K562 (cell line): ENCODE results near the gene KRT38. TPM values are rescaled to one million over a fixed set of nuclear protein-coding genes. Genes with fewer than 3 reads are reported as not detected.
A peak's percentile ranks its signal among the peaks of the same experiment; 100 is the strongest.

Experiments used
- ATAC-seq: fragments of 200-7000 bp; cut with Tn5 transposase; 3 replicates; pipeline ENCODE4 v1.9.1; 2020; ENCODE audit warnings: moderate library complexity
- BruUV-seq: library from RNA; stranded (reverse); fragments of 400-500 nt; replicated peaks from 2 replicates; lab custom pipeline; 2021; lab: Mats Ljungman, UMichigan
- CTCF ChIA-PET: fragments of 300-600 bp; formaldehyde crosslinking; extraction: SDS; loops from one replicate; lab custom pipeline; 2021; ENCODE audit warnings: low intra/inter-chr PET ratio; lab: Yijun Ruan, JAX
- POLR2A ChIA-PET: fragments of 300-600, 350-650 bp; sonication (Branson Sonifier 250); formaldehyde crosslinking; extraction: SDS; loops from one replicate; lab custom pipeline; 2021; ENCODE audit warnings: antibody characterized with exemption, inconsistent platforms; lab: Yijun Ruan, JAX
- DNase-seq, 4 experiments: peaks; one replicate each; pipeline versions ENCODE4 v3.0.0 to v3.0.0-alpha.2; 2011 to 2018; ENCODE audit warnings: low spot score in 3 of 4, mixed read lengths in 3 of 4; ENCODE audit errors: extremely low read depth in 1 of 4
- FAIRE-seq: peaks from 2 replicates; lab custom pipeline; 2011; peaks lifted over from hg19 to GRCh38; lab: Jason Lieb, UNC
- H2AFZ ChIP-seq: 2 replicates; pipeline ENCODE4 v1.6.0; 2011; ENCODE audit warnings: low read depth, low read length, control low read depth, inconsistent platforms
- H3K27ac ChIP-seq: fragments of 200-600 bp; 3 replicates; pipeline ENCODE4 v1.8.0; 2011; ENCODE audit warnings: low read depth, mild to moderate bottlenecking, control low read depth, inconsistent platforms, low read length, moderate library complexity, mixed read lengths; ENCODE audit errors: extremely low read depth
- H3K27me3 ChIP-seq, 2 experiments: fragments of 300-600 bp in 1 of 2; 2 replicates in 1 of 2; 3 replicates in 1 of 2; pipeline versions ENCODE4 v1.6.0 to v1.8.0; 2011; ENCODE audit warnings: inconsistent platforms in 2 of 2, low read length in 2 of 2, mild to moderate bottlenecking in 1 of 2, mixed read lengths in 1 of 2, moderate library complexity in 1 of 2; ENCODE audit not compliant: control insufficient read depth in 2 of 2, insufficient read depth in 2 of 2
- H3K36me3 ChIP-seq: fragments of 300-600 bp; 3 replicates; pipeline ENCODE4 v1.8.0; 2011; ENCODE audit warnings: mild to moderate bottlenecking, low read length, inconsistent platforms; ENCODE audit not compliant: control insufficient read depth, insufficient read depth
- H3K4me1 ChIP-seq, 2 experiments: fragments of 200-600 bp in 1 of 2; replicated peaks in 1 of 2; 2 replicates in 1 of 2; 3 replicates in 1 of 2; pipeline versions ENCODE4 v1.5.1 to v1.8.0; 2011; ENCODE audit warnings: inconsistent platforms in 2 of 2, low read length in 2 of 2, mild to moderate bottlenecking in 1 of 2, mixed read lengths in 1 of 2, moderate library complexity in 1 of 2; ENCODE audit not compliant: control insufficient read depth in 2 of 2, insufficient read depth in 2 of 2
- H3K4me2 ChIP-seq: 2 replicates; pipeline ENCODE4 v1.6.1; 2011; ENCODE audit warnings: low read length, control low read depth, inconsistent platforms, mixed read lengths; ENCODE audit not compliant: insufficient read depth
- H3K4me3 ChIP-seq: fragments of 200-600 bp; sonication (generic), shearing (Covaris generic); 2 replicates; pipeline ENCODE4 v1.5.1; 2016; ENCODE audit warnings: control low read depth, inconsistent platforms
- H3K79me2 ChIP-seq: fragments of 200-600 bp; 3 replicates; pipeline ENCODE4 v1.8.0; 2011; ENCODE audit warnings: low read length, inconsistent platforms; ENCODE audit not compliant: control insufficient read depth, insufficient read depth
- H3K9ac ChIP-seq, 2 experiments: 2 replicates each; pipeline versions ENCODE4 v1.6.0 to v1.6.1; 2011; ENCODE audit warnings: low read depth in 2 of 2, low read length in 2 of 2, control low read depth in 1 of 2, inconsistent platforms in 1 of 2, mild to moderate bottlenecking in 1 of 2, mixed read lengths in 1 of 2; ENCODE audit not compliant: insufficient read depth in 1 of 2
- H3K9me1 ChIP-seq: one replicate; pipeline ENCODE4 v1.6.0; 2011; ENCODE audit warnings: inconsistent platforms, mild to moderate bottlenecking, low read length, moderate library complexity; ENCODE audit not compliant: control insufficient read depth, insufficient read depth
- H3K9me3 ChIP-seq: replicated peaks from 2 replicates; pipeline ENCODE4 v1.5.1; 2011; ENCODE audit warnings: low read depth, low read length, inconsistent platforms; ENCODE audit not compliant: control insufficient read depth, insufficient read depth
- H4K20me1 ChIP-seq: replicated peaks from 2 replicates; pipeline ENCODE4 v1.6.1; 2011; ENCODE audit warnings: low read length, inconsistent platforms, mixed read lengths; ENCODE audit not compliant: control insufficient read depth, insufficient read depth
- ATF3 ChIP-seq, 2 experiments: fragments of 450-650 bp in 1 of 2; sonication (generic) in 1 of 2; formaldehyde crosslinking in 1 of 2; IDR thresholded peaks in 1 of 2; conservative IDR thresholded peaks in 1 of 2; 2 replicates each; pipeline versions ENCODE4 v1.6.1 to v1.8.1; 2016 to 2023; ENCODE audit warnings: mild to moderate bottlenecking in 2 of 2, moderate library complexity in 2 of 2, inconsistent platforms in 1 of 2, missing genetic modification reagents in 1 of 2
- CHD4 ChIP-seq: fragments of 200-600 bp; sonication (generic); IDR thresholded peaks from 3 replicates; pipeline ENCODE4 v1.6.1; 2012; ENCODE audit warnings: low read depth, mild to moderate bottlenecking, mixed read lengths, low read length, inconsistent platforms; ENCODE audit not compliant: insufficient read depth, insufficient replicate concordance, poor library complexity, severe bottlenecking
- U2AF1 ChIP-seq: fragments of 200-400 bp; formaldehyde crosslinking; optimal IDR thresholded peaks from 2 replicates; pipeline ENCODE3; 2017; ENCODE audit warnings: mild to moderate bottlenecking, low read depth, low read length, moderate library complexity
- WGBS: fragments of 100-300 bp; shearing (Covaris generic); methylation state at CpG from one replicate; pipeline ENCODE4 v1.1.6; 2016; ENCODE audit warnings: low coverage, mixed read lengths; ENCODE audit not compliant: insufficient coverage; ENCODE audit errors: missing lambda C conversion rate; 5-methylcytosine and 5-hydroxymethylcytosine counted together
- in situ Hi-C: fragments of 300-500 bp; cut with MboI; formaldehyde crosslinking; loops from 4 replicates; pipeline ENCODE4 v1.15.0; 2018; ENCODE audit warnings: inconsistent platforms, mixed read lengths
- intact Hi-C: fragments of 100-400 bp; cut with micrococcal nuclease; formaldehyde crosslinking; loops from 2 replicates; pipeline ENCODE4 v1.14.2; 2022
- polyA plus RNA-seq, 8 experiments: library from polyadenylated mRNA; depleted of rRNA in 4 of 8; stranded (reverse) in 5 of 8; unstranded in 3 of 8; fragments of >200 nt; fragmentation: Nextera tagmentation in 2 of 8; fragmentation: Illumina TruSeq in 1 of 8; extraction: Ambion mirVana in 2 of 8; extraction: Trizol in 1 of 8; gene quantifications; 2 replicates each; pipeline versions ENCODE4 v1.2.1 to v1.2.3, GENCODE V29; 2011 to 2014; ENCODE audit warnings: inconsistent platforms in 1 of 8, missing spikeins in 1 of 8
- total RNA-seq, 7 experiments: library from RNA; depleted of rRNA in 6 of 7; stranded (reverse); fragments of >200 nt in 6 of 7; fragmentation: Illumina TruSeq in 2 of 7; extraction: Trizol in 2 of 7; gene quantifications; 2 replicates each; pipeline versions ENCODE4 v1.2.1 to v1.2.3, GENCODE V29; 2011 to 2021; ENCODE audit warnings: low replicate concordance in 1 of 7

The KRT38 gene
- total and polyA plus RNA-seq, 9 of the 15 experiments (the other 6 are each of a cell fraction or from before 2014, with no cell fraction given), result not detected

GRCh38 chr17:41444186-41444585 lies 3.4 kb upstream of the KRT38 start (continued):
- no peak for TF ChIP-seq U2AF1

- Histone ChIP-seq H3K4me1 (no peaks in the 10 kb centered on the region), H3K27ac (no peak overlapping the region), H3K79me2 (no peaks in the 10 kb centered on the region; the same call in 2 of the 3 replicates), H4K20me1 (no peaks in the 10 kb centered on the region), H3K9me3 (no peaks in the 10 kb centered on the region), H3K4me2 (no peak overlapping the region), H3K9me1 (no peaks in the 10 kb centered on the region), H3K27me3 (peaks cover 4 to 36% of the 10 kb centered on the region in 2 experiments; a peak in 4 of 5 replicates), H3K9ac (no peak overlapping the region), H3K4me3 (no peak overlapping the region), H2AFZ (no peak overlapping the region), H3K36me3 (no peaks in the 10 kb centered on the region)
- BruUV-seq, result no TSS peak
- CTCF ChIA-PET, result no interaction called here
- no peak for DNase-seq
- TF ChIP-seq CHD4, result no peak
- TF ChIP-seq ATF3 (IDR thresholded peaks at IDR 0.05), result 0 out of 2 replicates have a peak, but pooled peaks have one; percentile 15
- no peak for TF ChIP-seq ATF3 (CRISPR knock-in tag; conservative IDR thresholded peaks at IDR 0.05)
- no peak for ATAC-seq
- FAIRE-seq, result no peak
- 0% methylated on average over 4 of the region's 4 CpGs for whole genome bisulfite sequencing
- POLR2A ChIA-PET, result no interaction called here
- in situ Hi-C loops (no loop called here), intact Hi-C loops (no loop called here)
These were observed 2.0 kb upstream of the KRT38 start for GRCh38 chr17:41442739-41443138.
